ENCODE results near the gene WDPCP.

GRCh38 chr2:63494968-63495367, 93.3 kb downstream of the WDPCP start:
- TF ChIP-seq CTCF (IDR thresholded peaks at IDR 0.05) (no peak), POLR2A (IDR thresholded peaks at IDR 0.05) (no peak)
